ENCODE data around the gene SOCS3. TPM values are rescaled to one million over a fixed set of nuclear protein-coding genes. Genes with fewer than 3 reads are reported as not detected.

Gene SOCS3
- total RNA-seq, 1 donor, result 95.2 TPM

- H2AFZ ChIP-seq (ENCODE audit: low read length), result no peak overlapping the region
- H3K4me1 ChIP-seq (ENCODE audit: insufficient read depth, low read length), result peaks cover 66% of the 10 kb centered on the region
- TF ChIP-seq, protein P1, sequence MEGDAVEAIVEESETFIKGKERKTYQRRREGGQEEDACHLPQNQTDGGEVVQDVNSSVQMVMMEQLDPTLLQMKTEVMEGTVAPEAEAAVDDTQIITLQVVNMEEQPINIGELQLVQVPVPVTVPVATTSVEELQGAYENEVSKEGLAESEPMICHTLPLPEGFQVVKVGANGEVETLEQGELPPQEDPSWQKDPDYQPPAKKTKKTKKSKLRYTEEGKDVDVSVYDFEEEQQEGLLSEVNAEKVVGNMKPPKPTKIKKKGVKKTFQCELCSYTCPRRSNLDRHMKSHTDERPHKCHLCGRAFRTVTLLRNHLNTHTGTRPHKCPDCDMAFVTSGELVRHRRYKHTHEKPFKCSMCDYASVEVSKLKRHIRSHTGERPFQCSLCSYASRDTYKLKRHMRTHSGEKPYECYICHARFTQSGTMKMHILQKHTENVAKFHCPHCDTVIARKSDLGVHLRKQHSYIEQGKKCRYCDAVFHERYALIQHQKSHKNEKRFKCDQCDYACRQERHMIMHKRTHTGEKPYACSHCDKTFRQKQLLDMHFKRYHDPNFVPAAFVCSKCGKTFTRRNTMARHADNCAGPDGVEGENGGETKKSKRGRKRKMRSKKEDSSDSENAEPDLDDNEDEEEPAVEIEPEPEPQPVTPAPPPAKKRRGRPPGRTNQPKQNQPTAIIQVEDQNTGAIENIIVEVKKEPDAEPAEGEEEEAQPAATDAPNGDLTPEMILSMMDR (IDR thresholded peaks at IDR 0.05; ENCODE audit: extremely low read depth, low read depth, low read length), result no peak
- peak overlapping the region; percentile 47 for H3K27ac ChIP-seq (ENCODE audit: low read depth, low read length)
- DNase-seq (ENCODE audit: insufficient read length, low spot score, missing footprints), result peak; percentile 25
- H3K79me2 ChIP-seq (ENCODE audit: insufficient read depth, low read length), result peaks cover 88% of the 10 kb centered on the region
- H4K20me1 ChIP-seq (ENCODE audit: insufficient read depth, low read length), result peaks cover 3% of the 10 kb centered on the region
- H3K9me3 ChIP-seq (ENCODE audit: low read depth, low read length), result no peaks in the 10 kb centered on the region
- peaks cover 9% of the 10 kb centered on the region for H3K36me3 ChIP-seq (ENCODE audit: insufficient read depth, low read length)
- no peak overlapping the region for H3K4me3 ChIP-seq (ENCODE audit: insufficient read depth, low read length)
- H3K27me3 ChIP-seq (ENCODE audit: insufficient read depth, low read length), result no peaks in the 10 kb centered on the region
- H3K4me2 ChIP-seq (ENCODE audit: insufficient read depth, low read length), result no peak overlapping the region
Measured at GRCh38 chr17:78387977-78388941, 28.4 kb upstream of the SOCS3 start.

- H3K36me3 ChIP-seq (ENCODE audit: insufficient read depth, low read length), result peaks cover 14% of the 10 kb centered on the region
- TF ChIP-seq, protein P1 (IDR thresholded peaks at IDR 0.05; ENCODE audit: extremely low read depth, low read depth, low read length), result no peak
- DNase-seq (ENCODE audit: insufficient read length, low spot score, missing footprints), result peak; percentile 50
- no peaks in the 10 kb centered on the region for H3K9me3 ChIP-seq (ENCODE audit: low read depth, low read length)
- peak overlapping the region; percentile 67 for H3K4me2 ChIP-seq (ENCODE audit: insufficient read depth, low read length)
- H3K27me3 ChIP-seq (ENCODE audit: insufficient read depth, low read length), result no peaks in the 10 kb centered on the region
- peak overlapping the region; percentile 21 for H3K4me3 ChIP-seq (ENCODE audit: insufficient read depth, low read length)
- peaks cover 57% of the 10 kb centered on the region for H3K4me1 ChIP-seq (ENCODE audit: insufficient read depth, low read length)
- H4K20me1 ChIP-seq (ENCODE audit: insufficient read depth, low read length), result peaks cover 4% of the 10 kb centered on the region
- H3K79me2 ChIP-seq (ENCODE audit: insufficient read depth, low read length), result peaks cover 91% of the 10 kb centered on the region
- peak overlapping the region; percentile 99 for H3K27ac ChIP-seq (ENCODE audit: low read depth, low read length)
- no peak overlapping the region for H2AFZ ChIP-seq (ENCODE audit: low read length)
Measured at GRCh38 chr17:78384479-78385175, 24.8 kb upstream of the SOCS3 start.

- peak overlapping the region; percentile 67 for H3K4me2 ChIP-seq (ENCODE audit: insufficient read depth, low read length)
- peaks cover 14% of the 10 kb centered on the region for H3K36me3 ChIP-seq (ENCODE audit: insufficient read depth, low read length)
- H3K4me3 ChIP-seq (ENCODE audit: insufficient read depth, low read length), result no peak overlapping the region
- no peak overlapping the region for H2AFZ ChIP-seq (ENCODE audit: low read length)
- peak; percentile 97 for DNase-seq (ENCODE audit: insufficient read length, low spot score, missing footprints)
- peaks cover 4% of the 10 kb centered on the region for H4K20me1 ChIP-seq (ENCODE audit: insufficient read depth, low read length)
- TF ChIP-seq, protein P1 (IDR thresholded peaks at IDR 0.05; ENCODE audit: extremely low read depth, low read depth, low read length), result no peak
- H3K27ac ChIP-seq (ENCODE audit: low read depth, low read length), result peak overlapping the region; percentile 99
- no peaks in the 10 kb centered on the region for H3K9me3 ChIP-seq (ENCODE audit: low read depth, low read length)
- peaks cover 61% of the 10 kb centered on the region for H3K4me1 ChIP-seq (ENCODE audit: insufficient read depth, low read length)
- H3K27me3 ChIP-seq (ENCODE audit: insufficient read depth, low read length), result no peaks in the 10 kb centered on the region
- H3K79me2 ChIP-seq (ENCODE audit: insufficient read depth, low read length), result peaks cover 91% of the 10 kb centered on the region
Measured at GRCh38 chr17:78383725-78384471, 24.0 kb upstream of the SOCS3 start.
